IMR-90 (cell line): Measurements from ENCODE around the gene OR5H15. TPM values are rescaled to one million over a fixed set of nuclear protein-coding genes. Genes with fewer than 3 reads are reported as not detected.
"Not testable (repeated sequence)": the region's sequence is repeated elsewhere in the genome, so short reads cannot be mapped to it uniquely, and the experiment has no call there.

Source experiments
- ATAC-seq: fragments of 200-7000 bp; cut with Tn5 transposase; 2 replicates; pipeline ENCODE4 v1.9.1; 2020; ENCODE audit warnings: low read depth, mild to moderate bottlenecking, moderate library complexity
- BruUV-seq: library from RNA; stranded (reverse); fragments of 400-500 nt; replicated peaks from 2 replicates; lab custom pipeline; 2021; lab: Mats Ljungman, UMichigan
- CTCF ChIA-PET: fragments of 300-600 bp; formaldehyde crosslinking; extraction: SDS; loops from one replicate; lab custom pipeline; 2021; ENCODE audit warnings: antibody characterized with exemption; lab: Yijun Ruan, JAX
- POLR2A ChIA-PET: fragments of 300-600 bp; sonication (Branson Sonifier 250); formaldehyde crosslinking; loops from one replicate; lab custom pipeline; 2022; ENCODE audit warnings: antibody characterized with exemption; ENCODE audit not compliant: unreplicated experiment; lab: Charles Lee
- DNase-seq: peaks from one replicate; pipeline ENCODE4 v3.0.0; 2013
- H2AFZ ChIP-seq: replicated peaks from 2 replicates; pipeline ENCODE3; 2013; ENCODE audit warnings: low read length, mild to moderate bottlenecking; ENCODE audit not compliant: poor library complexity
- H2AK5ac ChIP-seq: 2 replicates; pipeline ENCODE4 v1.6.1; 2013; ENCODE audit warnings: low read depth, low read length, inconsistent platforms
- H2AK9ac ChIP-seq: replicated peaks from 2 replicates; pipeline ENCODE3; 2013; ENCODE audit warnings: mild to moderate bottlenecking, low read depth, low read length, moderate library complexity; ENCODE audit not compliant: poor library complexity
- H2BK120ac ChIP-seq: 2 replicates; pipeline ENCODE4 v1.6.1; 2013; ENCODE audit warnings: low read depth, low read length, inconsistent platforms
- H2BK15ac ChIP-seq: 3 replicates; pipeline ENCODE4 v1.6.1; 2013; ENCODE audit warnings: low read depth, low read length, inconsistent platforms
- H2BK20ac ChIP-seq: 2 replicates; pipeline ENCODE4 v1.6.1; 2013; ENCODE audit warnings: low read depth, mild to moderate bottlenecking, inconsistent platforms, low read length, moderate library complexity
- H2BK5ac ChIP-seq: 2 replicates; pipeline ENCODE4 v1.6.1; 2013; ENCODE audit warnings: mild to moderate bottlenecking, low read depth, low read length, inconsistent platforms; ENCODE audit not compliant: poor library complexity, severe bottlenecking
- H3K14ac ChIP-seq: replicated peaks from 2 replicates; pipeline ENCODE4 v1.6.1; 2013; ENCODE audit warnings: low read depth, low read length, inconsistent platforms
- H3K18ac ChIP-seq: 2 replicates; pipeline ENCODE4 v1.6.1; 2013; ENCODE audit warnings: low read depth, low read length, control low read depth
- H3K23ac ChIP-seq: 2 replicates; pipeline ENCODE4 v1.6.1; 2013; ENCODE audit warnings: low read depth, low read length, inconsistent platforms
- H3K27ac ChIP-seq: 2 replicates; pipeline ENCODE4 v1.5.1; 2013; ENCODE audit warnings: mild to moderate bottlenecking, control low read depth, low read length; ENCODE audit not compliant: insufficient read depth
- H3K27me3 ChIP-seq: 2 replicates; pipeline ENCODE4 v1.6.1; 2013; ENCODE audit warnings: low read length; ENCODE audit not compliant: control insufficient read depth, insufficient read depth
- H3K36me3 ChIP-seq: 2 replicates; pipeline ENCODE4 v1.6.1; 2013; ENCODE audit warnings: low read length, mixed read lengths; ENCODE audit not compliant: control insufficient read depth, insufficient read depth
- H3K4ac ChIP-seq: 2 replicates; pipeline ENCODE4 v1.6.1; 2013; ENCODE audit warnings: low read depth, low read length, inconsistent platforms
- H3K4me1 ChIP-seq: 2 replicates; pipeline ENCODE4 v1.6.1; 2013; ENCODE audit warnings: low read length, mixed read lengths; ENCODE audit not compliant: control insufficient read depth, insufficient read depth
- H3K4me2 ChIP-seq: 2 replicates; pipeline ENCODE4 v1.6.1; 2013; ENCODE audit warnings: low read depth, mild to moderate bottlenecking, control low read depth, low read length, moderate library complexity
- H3K4me3 ChIP-seq: 2 replicates; pipeline ENCODE4 v1.5.1; 2013; ENCODE audit warnings: low read depth, mild to moderate bottlenecking, control low read depth, low read length, moderate library complexity; ENCODE audit not compliant: insufficient read depth
- H3K56ac ChIP-seq: 2 replicates; pipeline ENCODE4 v1.6.1; 2013; ENCODE audit warnings: low read length, inconsistent platforms; ENCODE audit not compliant: insufficient read depth; ENCODE audit errors: extremely low read depth
- H3K79me1 ChIP-seq, 2 experiments: 2 replicates each; pipeline ENCODE4 v1.6.1; 2013; ENCODE audit warnings: low read length in 2 of 2, inconsistent platforms in 1 of 2, low read depth in 1 of 2
- H3K9ac ChIP-seq: 2 replicates; pipeline ENCODE4 v1.6.1; 2013; ENCODE audit warnings: low read depth, low read length, control low read depth
- H3K9me1 ChIP-seq: 2 replicates; pipeline ENCODE4 v1.6.1; 2013; ENCODE audit warnings: low read length, inconsistent platforms; ENCODE audit not compliant: insufficient read depth
- H3K9me3 ChIP-seq: 2 replicates; pipeline ENCODE4 v1.6.1; 2013; ENCODE audit warnings: low read length; ENCODE audit not compliant: control insufficient read depth, insufficient read depth
- H4K20me1 ChIP-seq: 2 replicates; pipeline ENCODE4 v1.6.1; 2013; ENCODE audit warnings: low read length, inconsistent platforms; ENCODE audit not compliant: insufficient read depth
- H4K5ac ChIP-seq: 2 replicates; pipeline ENCODE4 v1.6.1; 2013; ENCODE audit warnings: mild to moderate bottlenecking, low read depth, low read length, control low read depth
- H4K8ac ChIP-seq, 2 experiments: 2 replicates each; pipeline ENCODE4 v1.6.1; 2013; ENCODE audit warnings: low read depth in 2 of 2, low read length in 2 of 2, control low read depth in 1 of 2, inconsistent platforms in 1 of 2
- H4K91ac ChIP-seq: 2 replicates; pipeline ENCODE4 v1.6.1; 2013; ENCODE audit warnings: low read depth, low read length, inconsistent platforms; ENCODE audit not compliant: insufficient read depth
- WGBS, 2 experiments: methylation state at CpG; one replicate each; pipeline versions ENCODE4 v1.1.5 to v1.1.7; 2013; ENCODE audit warnings: missing lambda C conversion rate in 2 of 2; ENCODE audit not compliant: insufficient read length in 1 of 2; ENCODE audit errors: extremely low coverage in 2 of 2; 5-methylcytosine and 5-hydroxymethylcytosine counted together
- dilution Hi-C: fragments of 300-500 bp; cut with HindIII; formaldehyde crosslinking; loops from one replicate; pipeline ENCODE4 v1.14.3; 2018; ENCODE audit warnings: low sequenced_read_pairs; ENCODE audit not compliant: unreplicated experiment
- in situ Hi-C: fragments of 300-500 bp; cut with MboI; formaldehyde crosslinking; loops from 3 replicates; pipeline ENCODE4 v1.14.3; 2019; ENCODE audit warnings: low sequenced_read_pairs, inconsistent platforms, mixed read lengths
- intact Hi-C: fragments of 100-400 bp; cut with micrococcal nuclease; formaldehyde crosslinking; loops from 2 replicates; pipeline ENCODE4 v1.10.0; 2022
- polyA plus RNA-seq, 3 experiments: library from polyadenylated mRNA; depleted of rRNA; stranded (reverse); fragments of >200 nt; gene quantifications; 2 replicates each; pipeline ENCODE4 v1.2.3, GENCODE V29; 2012; ENCODE audit warnings: low replicate concordance in 1 of 3
- total RNA-seq: library from RNA; depleted of rRNA; stranded (reverse); fragments of >200 nt; gene quantifications from 2 replicates; pipeline ENCODE4 v1.2.3, GENCODE V29; 2012

Gene OR5H15
- total and polyA plus RNA-seq, 2 of the 4 experiments (the other 2 are of a cell fraction), result not detected

GRCh38 chr3:98196293-98196692, 29.8 kb downstream of the OR5H15 start:
- H3K79me1 ChIP-seq, BruUV-seq, H3K23ac ChIP-seq, H3K4me1 ChIP-seq, H2AFZ ChIP-seq, H3K36me3 ChIP-seq, H2AK5ac ChIP-seq, H4K91ac ChIP-seq, H3K27me3 ChIP-seq, H3K9me3 ChIP-seq, DNase-seq, H3K4me3 ChIP-seq, H2BK120ac ChIP-seq, H2BK5ac ChIP-seq, H3K27ac ChIP-seq, H2BK15ac ChIP-seq, POLR2A ChIA-PET, H3K4me2 ChIP-seq, H3K18ac ChIP-seq, intact Hi-C loops, H2AK9ac ChIP-seq, CTCF ChIA-PET, H4K20me1 ChIP-seq, ATAC-seq, H3K9ac ChIP-seq, H4K8ac ChIP-seq, H3K4ac ChIP-seq, H3K9me1 ChIP-seq, in situ Hi-C loops, H3K14ac ChIP-seq, H2BK20ac ChIP-seq, dilution Hi-C loops, H3K56ac ChIP-seq, H4K5ac ChIP-seq: not testable (repeated sequence)
- no CpG with 5 or more reads among the region's 2 CpGs for WGBS, 2 experiments
